GM12878 (cell line): ENCODE data around the gene SSBP3. TPM values are rescaled to one million over a fixed set of nuclear protein-coding genes. Genes with fewer than 3 reads are reported as not detected.

ENCODE experiments used
- ATAC-seq: fragments of 200-7000 bp; cut with Tn5 transposase; 3 replicates; pipeline ENCODE4 v1.9.1; 2020; ENCODE audit warnings: mild to moderate bottlenecking, moderate library complexity
- BruUV-seq: library from RNA; stranded (reverse); fragments of 400-500 nt; replicated peaks from 2 replicates; lab custom pipeline; 2021; lab: Mats Ljungman, UMichigan
- CTCF ChIA-PET: fragments of 300-600 bp; sonication (Branson Sonifier 250); formaldehyde crosslinking; extraction: SDS; loops from one replicate; lab custom pipeline; 2021; ENCODE audit warnings: inconsistent platforms; lab: Yijun Ruan, JAX
- POLR2A ChIA-PET: fragments of 350-600 bp; formaldehyde crosslinking; extraction: SDS; loops from one replicate; lab custom pipeline; 2021; ENCODE audit warnings: inconsistent platforms; lab: Charles Lee
- RAD21 ChIA-PET: fragments of 300-600 bp; sonication (Branson Sonifier 250); formaldehyde crosslinking; loops from one replicate; lab custom pipeline; 2023; ENCODE audit warnings: antibody characterized with exemption; ENCODE audit not compliant: unreplicated experiment; lab: Charles Lee
- SMC1A ChIA-PET: fragments of 300-600 bp; sonication (Branson Sonifier 250); formaldehyde crosslinking; loops from one replicate; lab custom pipeline; 2023; ENCODE audit not compliant: unreplicated experiment, uncharacterized antibody; lab: Charles Lee
- DNase-seq: peaks from one replicate; pipeline ENCODE4 v3.0.0-alpha.2; 2011; ENCODE audit warnings: low read depth, low spot score
- FAIRE-seq: peaks from 3 replicates; lab custom pipeline; 2011; peaks lifted over from hg19 to GRCh38; lab: Jason Lieb, UNC
- H2AFZ ChIP-seq: 2 replicates; pipeline ENCODE4 v1.6.0; 2011; ENCODE audit warnings: low read depth, low read length, control low read depth; ENCODE audit not compliant: control insufficient read depth
- H3K27ac ChIP-seq: 2 replicates; pipeline ENCODE4 v1.5.1; 2011; ENCODE audit warnings: control low read depth; ENCODE audit not compliant: control insufficient read depth, insufficient read depth
- H3K27me3 ChIP-seq, 2 experiments: replicated peaks in 1 of 2; 2 replicates each; pipeline versions ENCODE4 v1.6.0 to v1.6.1; 2011; ENCODE audit warnings: low read length in 1 of 2; ENCODE audit not compliant: control insufficient read depth in 2 of 2, insufficient read depth in 2 of 2
- H3K36me3 ChIP-seq, 2 experiments: 2 replicates each; pipeline ENCODE4 v1.5.1; 2011; ENCODE audit warnings: low read length in 1 of 2; ENCODE audit not compliant: control insufficient read depth in 2 of 2, insufficient read depth in 2 of 2
- H3K4me1 ChIP-seq: 2 replicates; pipeline ENCODE4 v1.6.1; 2011; ENCODE audit warnings: mild to moderate bottlenecking, low read length, moderate library complexity, mixed read lengths; ENCODE audit not compliant: control insufficient read depth, insufficient read depth
- H3K4me2 ChIP-seq: 2 replicates; pipeline ENCODE4 v1.6.0; 2011; ENCODE audit warnings: control low read depth; ENCODE audit not compliant: control insufficient read depth, insufficient read depth
- H3K4me3 ChIP-seq: fragments of 200-600 bp; sonication (generic); 2 replicates; pipeline ENCODE4 v1.5.1; 2016
- H3K79me2 ChIP-seq: 2 replicates; pipeline ENCODE4 v1.6.0; 2011; ENCODE audit warnings: low read length; ENCODE audit not compliant: control insufficient read depth, insufficient read depth
- H3K9ac ChIP-seq: 2 replicates; pipeline ENCODE4 v1.8.0; 2011; ENCODE audit warnings: low read length, control low read depth, mixed read lengths; ENCODE audit not compliant: control insufficient read depth, insufficient read depth
- H3K9me3 ChIP-seq: replicated peaks from 3 replicates; pipeline ENCODE4 v1.5.1; 2011; ENCODE audit warnings: mild to moderate bottlenecking, low read length; ENCODE audit not compliant: control insufficient read depth, insufficient read depth
- H4K20me1 ChIP-seq: 2 replicates; pipeline ENCODE4 v1.6.0; 2011; ENCODE audit not compliant: control insufficient read depth, insufficient read depth
- ATF7 ChIP-seq: fragments of 450-650 bp; IDR thresholded peaks from 2 replicates; pipeline ENCODE4 v1.6.1; 2016; ENCODE audit warnings: low read depth, mild to moderate bottlenecking
- BCLAF1 ChIP-seq: fragments of 450-650 bp; IDR thresholded peaks from 2 replicates; pipeline ENCODE4 v1.6.1; 2017; ENCODE audit warnings: antibody characterized with exemption, mild to moderate bottlenecking, moderate library complexity
- BMI1 ChIP-seq: fragments of 450-650 bp; IDR thresholded peaks from 2 replicates; pipeline ENCODE4 v1.6.1; 2016; ENCODE audit warnings: mild to moderate bottlenecking, moderate library complexity, borderline replicate concordance
- MYB ChIP-seq: fragments of 150-350 bp; IDR thresholded peaks from 2 replicates; pipeline ENCODE4 v1.6.1; 2014; ENCODE audit warnings: mild to moderate bottlenecking, low read depth, low read length, borderline replicate concordance
- NFYB ChIP-seq: IDR thresholded peaks from 2 replicates; pipeline ENCODE4 v1.6.1; 2011; ENCODE audit warnings: low read depth, mild to moderate bottlenecking, low read length, improper control_type of control experiment, moderate library complexity; ENCODE audit not compliant: insufficient read depth
- NR2C2 ChIP-seq: IDR thresholded peaks from 2 replicates; pipeline ENCODE4 v1.6.1; 2011; ENCODE audit warnings: borderline replicate concordance, low read depth; ENCODE audit not compliant: control insufficient read depth, insufficient read length
- POLR2AphosphoS5 ChIP-seq: IDR thresholded peaks from 2 replicates; pipeline ENCODE4 v1.6.1; 2011; ENCODE audit warnings: mild to moderate bottlenecking, low read length, inconsistent platforms
- PRDM15 ChIP-seq: fragments of 450-650 bp; formaldehyde crosslinking; IDR thresholded peaks from 2 replicates; pipeline ENCODE4 v1.4.0; 2020; ENCODE audit warnings: mild to moderate bottlenecking, moderate library complexity
- RCOR1 ChIP-seq: conservative IDR thresholded peaks from 2 replicates; pipeline ENCODE4 v1.6.1; 2012; ENCODE audit warnings: low read depth, low read length, improper control_type of control experiment
- RUNX3 ChIP-seq: IDR thresholded peaks from 2 replicates; pipeline ENCODE4 v1.6.1; 2012; ENCODE audit warnings: low read length, inconsistent platforms
- TBL1XR1 ChIP-seq: IDR thresholded peaks from 2 replicates; pipeline ENCODE4 v1.6.1; 2012; ENCODE audit warnings: low read depth, low read length, improper control_type of control experiment
- ZNF217 ChIP-seq: fragments of 450-650 bp; IDR thresholded peaks from 2 replicates; pipeline ENCODE4 v1.6.1; 2017; ENCODE audit warnings: antibody characterized with exemption, mild to moderate bottlenecking
- ZNF622 ChIP-seq: fragments of 450-650 bp; IDR thresholded peaks from 2 replicates; pipeline ENCODE4 v1.6.1; 2017; ENCODE audit warnings: mild to moderate bottlenecking, inconsistent platforms
- WGBS: methylation state at CpG from one replicate; pipeline ENCODE4 v1.1.6; 2016; ENCODE audit warnings: low lambda C conversion rate; ENCODE audit not compliant: insufficient replicate concordance, insufficient coverage; ENCODE audit errors: missing lambda C conversion rate; 5-methylcytosine and 5-hydroxymethylcytosine counted together
- in situ Hi-C: fragments of 300-500 bp; cut with MboI; formaldehyde crosslinking; loops from 9 replicates; pipeline ENCODE4 v1.14.3; 2018; ENCODE audit warnings: mixed read lengths
- intact Hi-C: fragments of 100-400 bp; cut with micrococcal nuclease; formaldehyde crosslinking; loops from one replicate; pipeline ENCODE4 v1.14.2; 2022; ENCODE audit not compliant: unreplicated experiment
- polyA plus RNA-seq, 11 experiments: library from polyadenylated mRNA; depleted of rRNA in 4 of 11; unstranded in 6 of 11; stranded (reverse) in 5 of 11; fragments of >200 nt; fragmentation: Nextera tagmentation in 4 of 11; fragmentation: Illumina TruSeq in 1 of 11; extraction: Ambion mirVana in 4 of 11; extraction: Trizol in 1 of 11; gene quantifications; 1 replicate in 1 of 11; 2 replicates in 10 of 11; pipeline versions ENCODE4 v1.2.1 to v1.2.3, GENCODE V29; 2011 to 2016; ENCODE audit warnings: inconsistent platforms in 2 of 11, missing spikeins in 2 of 11, low read depth in 1 of 11
- total RNA-seq, 4 experiments: library from RNA; depleted of rRNA in 3 of 4; stranded (reverse); fragments of >200 nt in 3 of 4; fragmentation: Illumina TruSeq in 1 of 4; extraction: Trizol in 1 of 4; gene quantifications; 2 replicates each; pipeline versions ENCODE4 v1.2.1 to v1.2.3, GENCODE V29; 2013 to 2021
- TF ChIP-seq, protein P1 (sequence below): fragments of 450-650 bp; IDR thresholded peaks from 2 replicates; pipeline ENCODE4 v1.6.1; 2017; ENCODE audit warnings: low read depth, mild to moderate bottlenecking, moderate library complexity
- TF ChIP-seq, protein P2 (sequence below): IDR thresholded peaks from 2 replicates; pipeline ENCODE4 v1.6.1; 2011; ENCODE audit warnings: low read depth, low read length, improper control_type of control experiment, borderline replicate concordance

The SSBP3 gene
- total and polyA plus RNA-seq, 10 of the 15 experiments (the other 5 are each of a cell fraction or from before 2014, with no cell fraction given) = 4.1 to 51.7 (median 17.1) TPM

GRCh38 chr1:54200519-54200997 lies 205.6 kb downstream of the SSBP3 start:
- peaks cover 41% of the 10 kb centered on the region for H3K79me2 ChIP-seq
- peak overlapping the region; percentile 79 for H3K4me2 ChIP-seq
- intact Hi-C loops (loop anchor here (5.0 kb wide), 2 partner anchors 207 to 287 kb away; partner anchors contain the start of gene SSBP3), in situ Hi-C loops (no loop called here)
- ChIA-PET POLR2A (interaction anchor here (0.6 to 1.1 kb wide), 4 partner anchors 10 to 289 kb away, joined by 3 to 9 read pairs (median 6); partner anchors contain the start of gene SSBP3), RAD21 (interaction anchor here (0.6 to 2.3 kb wide), 4 partner anchors 19 to 255 kb away, joined by 3 to 5 read pairs (median 3); partner anchors contain the start of gene IFT25), CTCF (interaction anchor here (0.8 to 3.5 kb wide), 4 partner anchors 20 to 340 kb away, joined by 3 to 16 read pairs (median 3); no protein-coding TSS in a partner anchor), SMC1A (interaction anchor here (0.9 to 1.6 kb wide), 4 partner anchors 10 to 287 kb away, joined by 3 to 5 read pairs (median 4); no protein-coding TSS in a partner anchor)
- 0 out of 2 replicates have a peak, but pooled peaks cover 5% of the 10 kb centered on the region for H3K4me1 ChIP-seq
- FAIRE-seq = no peak
- H4K20me1 ChIP-seq = no peaks in the 10 kb centered on the region
- peak; percentile 43 for ATAC-seq
- H3K36me3 ChIP-seq = peaks cover 0 to 3% of the 10 kb centered on the region in 2 experiments; a peak in 1 of 4 replicates
- H3K4me3 ChIP-seq = peak overlapping the region; percentile 88
- H3K9me3 ChIP-seq = no peaks in the 10 kb centered on the region
- H3K27me3 ChIP-seq = no peaks in the 10 kb centered on the region
- no peak for DNase-seq
- H2AFZ ChIP-seq = peak overlapping the region; percentile 88
- peak overlapping the region; percentile 78 for H3K9ac ChIP-seq
- 4% methylated on average over 15 of the region's 15 CpGs for WGBS
- TF ChIP-seq ZNF622 (no peak), PRDM15 (CRISPR knock-in tag) (no peak), RCOR1 (no peak), NR2C2 (no peak), ATF7 (no peak), NFYB (no peak), POLR2AphosphoS5 (no peak), BCLAF1 (no peak), ZNF217 (no peak), BMI1 (no peak), TBL1XR1 (no peak), RUNX3 (no peak), MYB (no peak)
- TF ChIP-seq, protein P1, sequence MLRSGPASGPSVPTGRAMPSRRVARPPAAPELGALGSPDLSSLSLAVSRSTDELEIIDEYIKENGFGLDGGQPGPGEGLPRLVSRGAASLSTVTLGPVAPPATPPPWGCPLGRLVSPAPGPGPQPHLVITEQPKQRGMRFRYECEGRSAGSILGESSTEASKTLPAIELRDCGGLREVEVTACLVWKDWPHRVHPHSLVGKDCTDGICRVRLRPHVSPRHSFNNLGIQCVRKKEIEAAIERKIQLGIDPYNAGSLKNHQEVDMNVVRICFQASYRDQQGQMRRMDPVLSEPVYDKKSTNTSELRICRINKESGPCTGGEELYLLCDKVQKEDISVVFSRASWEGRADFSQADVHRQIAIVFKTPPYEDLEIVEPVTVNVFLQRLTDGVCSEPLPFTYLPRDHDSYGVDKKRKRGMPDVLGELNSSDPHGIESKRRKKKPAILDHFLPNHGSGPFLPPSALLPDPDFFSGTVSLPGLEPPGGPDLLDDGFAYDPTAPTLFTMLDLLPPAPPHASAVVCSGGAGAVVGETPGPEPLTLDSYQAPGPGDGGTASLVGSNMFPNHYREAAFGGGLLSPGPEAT = no peak
- TF ChIP-seq, protein P2, sequence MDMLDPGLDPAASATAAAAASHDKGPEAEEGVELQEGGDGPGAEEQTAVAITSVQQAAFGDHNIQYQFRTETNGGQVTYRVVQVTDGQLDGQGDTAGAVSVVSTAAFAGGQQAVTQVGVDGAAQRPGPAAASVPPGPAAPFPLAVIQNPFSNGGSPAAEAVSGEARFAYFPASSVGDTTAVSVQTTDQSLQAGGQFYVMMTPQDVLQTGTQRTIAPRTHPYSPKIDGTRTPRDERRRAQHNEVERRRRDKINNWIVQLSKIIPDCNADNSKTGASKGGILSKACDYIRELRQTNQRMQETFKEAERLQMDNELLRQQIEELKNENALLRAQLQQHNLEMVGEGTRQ = no peak
- BruUV-seq = TSS peak; percentile 81
- peak overlapping the region; percentile 68 for H3K27ac ChIP-seq
